Upper lobe of left lung (tissue), 4 donors: Measurements from ENCODE around the gene OTX2.

Experiments used
- CTCF ChIP-seq, 6 experiments: fragments of 450-650 bp in 4 of 6; fragments of 200-600 bp in 2 of 6; sonication (generic) in 2 of 6; IDR thresholded peaks; one replicate each; pipeline ENCODE4 v1.5.1; 2016 to 2019; ENCODE audit warnings: antibody characterized with exemption in 6 of 6
- POLR2A ChIP-seq, 4 donors: fragments of 450-650 bp; IDR thresholded peaks; one replicate each; pipeline ENCODE4 v1.5.1; 2016 to 2017; ENCODE audit warnings: antibody characterized with exemption in 4 of 4, mild to moderate bottlenecking in 2 of 4

GRCh38 chr14:56857216-56857615, 46.9 kb upstream of the OTX2 start:
- TF ChIP-seq CTCF (IDR thresholded peaks at IDR 0.05), result no peak
- TF ChIP-seq POLR2A (IDR thresholded peaks at IDR 0.05), result no peak
